SU-DHL-6 (cell line): Measurements from ENCODE around the gene LDHAL6A.

ENCODE experiments used
- CTCF ChIP-seq: fragments of 200-600 bp; sonication (generic); IDR thresholded peaks from one replicate; pipeline ENCODE4 v1.5.1; 2017; ENCODE audit warnings: antibody characterized with exemption, mild to moderate bottlenecking, low read length, moderate library complexity; ENCODE audit not compliant: insufficient read depth, poor library complexity, severe bottlenecking
- EZH2phosphoT487 ChIP-seq: fragments of 200-600 bp; sonication (generic), shearing (Covaris generic); conservative IDR thresholded peaks from 2 replicates; pipeline ENCODE4 v1.6.1; 2018; ENCODE audit warnings: mild to moderate bottlenecking, antibody characterized with exemption, low read length, moderate library complexity, mixed read lengths

- TF ChIP-seq CTCF, result no peak
- TF ChIP-seq EZH2phosphoT487, result no peak
These were observed 23.4 kb downstream of the LDHAL6A start for GRCh38 chr11:18479063-18479462.
